ACHN (cell line): ENCODE results near the gene ZNF19.

Experiments
- DNase-seq: peaks from one replicate; pipeline ENCODE4 v3.0.0-alpha.2; 2015
- in situ Hi-C: cut with HindIII; loops from 2 replicates; pipeline ENCODE4 v1.10.0; 2017; ENCODE audit warnings: low sequenced_read_pairs, low pct_ligation_motif_present, low pct_unique_long_range_greater_than_20kb

Gene ZNF19

DNA sequence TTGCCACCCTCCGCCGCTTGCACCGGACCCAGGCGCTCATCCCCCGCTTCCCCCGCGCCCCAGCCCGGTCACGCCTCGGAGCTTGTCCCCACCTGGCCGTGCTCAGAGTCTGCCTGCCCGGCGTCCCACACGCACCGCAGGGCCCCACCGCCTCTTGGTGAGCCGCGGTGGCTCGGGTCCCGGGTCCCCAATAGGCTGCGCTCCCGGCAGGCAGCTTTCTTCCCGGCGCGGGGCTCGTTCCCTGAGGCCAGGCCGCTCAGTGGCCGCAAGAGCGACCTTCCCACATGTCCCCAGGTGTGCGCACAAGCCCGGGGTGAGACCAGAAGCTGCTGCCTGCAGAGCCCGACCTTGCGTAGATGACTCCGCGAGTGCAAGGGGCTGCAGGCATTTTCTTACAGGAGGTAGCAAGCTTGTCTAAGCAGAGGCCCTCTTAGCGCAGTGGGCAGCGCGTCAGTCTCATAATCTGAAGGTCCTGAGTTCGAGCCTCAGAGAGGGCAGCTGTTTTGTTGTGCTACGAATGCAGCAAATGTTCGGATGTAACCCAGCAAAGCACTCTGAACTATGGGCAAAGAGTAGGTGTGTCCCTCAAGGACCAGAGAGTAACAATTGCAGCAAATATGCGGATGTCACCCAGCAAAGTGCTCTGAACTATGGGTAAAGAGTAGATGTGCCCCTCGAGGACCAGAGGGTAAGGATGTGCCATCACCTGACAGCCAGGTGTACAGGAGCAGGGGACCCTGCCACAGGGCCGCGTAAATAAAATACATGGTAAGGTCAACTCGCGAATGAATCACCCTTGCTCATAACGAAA lies 62.9 kb downstream of the ZNF19 start:
- in situ Hi-C loops: no loop called here
- DNase-seq: no peak

- in situ Hi-C loops: no loop called here
- DNase-seq: no peak
Observed at GRCh38 chr16:71425746-71426068, 63.4 kb downstream of the ZNF19 start.

GRCh38 chr16:71424626-71425025 lies 64.5 kb downstream of the ZNF19 start:
- in situ Hi-C loops: no loop called here
- DNase-seq: no peak

DNA sequence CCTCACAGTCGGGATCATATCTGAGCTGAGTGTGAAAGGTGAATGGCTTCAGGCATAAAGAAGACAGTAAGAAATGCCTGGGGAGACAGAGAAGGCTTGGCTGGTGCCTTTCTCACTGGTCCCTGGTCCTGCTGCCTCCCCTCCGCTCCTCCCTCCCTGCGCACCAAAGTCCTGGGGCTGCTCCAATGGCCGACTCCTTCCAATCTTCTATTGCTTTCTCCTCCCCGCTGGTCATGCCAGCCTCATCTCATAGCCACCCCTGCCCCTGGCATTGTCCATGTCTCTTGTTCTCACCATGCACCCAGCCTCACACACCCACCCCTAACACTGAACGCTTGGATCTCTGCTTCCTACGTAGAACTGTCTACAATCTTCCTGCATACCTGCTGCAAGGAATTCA lies 65.3 kb downstream of the ZNF19 start:
- no peak for DNase-seq
- in situ Hi-C loops: no loop called here
